Measurements from ENCODE around the gene KIF18A.

DNA sequence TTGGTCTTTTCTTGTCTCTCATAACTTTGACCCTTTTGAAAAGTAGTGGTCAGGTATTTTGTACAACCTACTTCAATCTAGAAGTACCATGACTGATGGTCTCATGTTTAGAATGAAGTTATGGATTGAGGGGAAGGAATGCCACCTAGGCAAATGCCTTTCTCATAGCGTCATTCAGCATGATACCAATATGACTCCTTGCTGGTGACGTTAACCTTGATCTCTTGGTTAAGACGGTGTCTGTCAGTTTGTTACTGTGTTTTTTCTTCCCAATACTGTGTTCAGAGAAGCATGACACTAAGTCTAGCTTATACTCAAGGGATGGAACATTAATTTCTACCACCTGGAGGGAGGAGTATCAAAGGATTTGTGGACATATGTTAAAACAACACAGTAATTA lies 130.9 kb downstream of the KIF18A start:
- TF ChIP-seq, protein P1, sequence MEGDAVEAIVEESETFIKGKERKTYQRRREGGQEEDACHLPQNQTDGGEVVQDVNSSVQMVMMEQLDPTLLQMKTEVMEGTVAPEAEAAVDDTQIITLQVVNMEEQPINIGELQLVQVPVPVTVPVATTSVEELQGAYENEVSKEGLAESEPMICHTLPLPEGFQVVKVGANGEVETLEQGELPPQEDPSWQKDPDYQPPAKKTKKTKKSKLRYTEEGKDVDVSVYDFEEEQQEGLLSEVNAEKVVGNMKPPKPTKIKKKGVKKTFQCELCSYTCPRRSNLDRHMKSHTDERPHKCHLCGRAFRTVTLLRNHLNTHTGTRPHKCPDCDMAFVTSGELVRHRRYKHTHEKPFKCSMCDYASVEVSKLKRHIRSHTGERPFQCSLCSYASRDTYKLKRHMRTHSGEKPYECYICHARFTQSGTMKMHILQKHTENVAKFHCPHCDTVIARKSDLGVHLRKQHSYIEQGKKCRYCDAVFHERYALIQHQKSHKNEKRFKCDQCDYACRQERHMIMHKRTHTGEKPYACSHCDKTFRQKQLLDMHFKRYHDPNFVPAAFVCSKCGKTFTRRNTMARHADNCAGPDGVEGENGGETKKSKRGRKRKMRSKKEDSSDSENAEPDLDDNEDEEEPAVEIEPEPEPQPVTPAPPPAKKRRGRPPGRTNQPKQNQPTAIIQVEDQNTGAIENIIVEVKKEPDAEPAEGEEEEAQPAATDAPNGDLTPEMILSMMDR (IDR thresholded peaks at IDR 0.05): no peak
- no peak for TF ChIP-seq POLR2AphosphoS5 (IDR thresholded peaks at IDR 0.05)

All from sigmoid colon (tissue), 4 donors.